Measurements from ENCODE around the gene PEF1. TPM values are rescaled to one million over a fixed set of nuclear protein-coding genes. Genes with fewer than 3 reads are reported as not detected.

PEF1 gene
- total RNA-seq, 2 donors from 2014 or later, result 42.9 to 66.8 TPM

DNA sequence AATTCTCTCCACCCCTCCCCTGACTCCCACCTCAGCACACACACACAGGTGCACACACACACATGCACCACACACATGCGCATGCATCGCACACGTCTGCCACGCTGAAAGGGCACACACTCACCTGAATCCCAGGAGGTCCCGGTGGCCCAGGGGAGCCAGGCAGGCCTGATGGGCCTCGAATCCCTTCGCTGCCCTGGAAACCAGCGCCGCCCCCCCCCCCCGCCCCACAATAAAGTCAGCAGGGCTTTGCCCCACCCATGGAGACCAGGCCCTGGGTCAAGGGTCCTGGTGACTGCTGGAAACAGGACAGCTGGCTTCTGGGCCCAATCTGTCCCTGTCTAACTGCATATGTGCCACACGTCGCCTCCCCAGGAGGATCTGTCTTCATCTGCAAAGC lies 17.8 kb upstream of the PEF1 start:
- H3K4me3 ChIP-seq, result no peak overlapping the region
- peaks cover 13% of the 10 kb centered on the region for H3K36me3 ChIP-seq
- no peaks in the 10 kb centered on the region for H3K9me3 ChIP-seq
- H3K27me3 ChIP-seq, result no peaks in the 10 kb centered on the region
- no peak overlapping the region for H3K27ac ChIP-seq
- H3K4me1 ChIP-seq, result peaks cover 0 to 16% of the 10 kb centered on the region in 2 donors
- DNase-seq (ENCODE audit: low spot score), result no peak
- TF ChIP-seq, protein P1, sequence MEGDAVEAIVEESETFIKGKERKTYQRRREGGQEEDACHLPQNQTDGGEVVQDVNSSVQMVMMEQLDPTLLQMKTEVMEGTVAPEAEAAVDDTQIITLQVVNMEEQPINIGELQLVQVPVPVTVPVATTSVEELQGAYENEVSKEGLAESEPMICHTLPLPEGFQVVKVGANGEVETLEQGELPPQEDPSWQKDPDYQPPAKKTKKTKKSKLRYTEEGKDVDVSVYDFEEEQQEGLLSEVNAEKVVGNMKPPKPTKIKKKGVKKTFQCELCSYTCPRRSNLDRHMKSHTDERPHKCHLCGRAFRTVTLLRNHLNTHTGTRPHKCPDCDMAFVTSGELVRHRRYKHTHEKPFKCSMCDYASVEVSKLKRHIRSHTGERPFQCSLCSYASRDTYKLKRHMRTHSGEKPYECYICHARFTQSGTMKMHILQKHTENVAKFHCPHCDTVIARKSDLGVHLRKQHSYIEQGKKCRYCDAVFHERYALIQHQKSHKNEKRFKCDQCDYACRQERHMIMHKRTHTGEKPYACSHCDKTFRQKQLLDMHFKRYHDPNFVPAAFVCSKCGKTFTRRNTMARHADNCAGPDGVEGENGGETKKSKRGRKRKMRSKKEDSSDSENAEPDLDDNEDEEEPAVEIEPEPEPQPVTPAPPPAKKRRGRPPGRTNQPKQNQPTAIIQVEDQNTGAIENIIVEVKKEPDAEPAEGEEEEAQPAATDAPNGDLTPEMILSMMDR (IDR thresholded peaks at IDR 0.05), result no peak

GRCh38 chr1:31661856-31662255 lies 17.2 kb upstream of the PEF1 start:
- Histone ChIP-seq H3K36me3 (peaks cover 13% of the 10 kb centered on the region), H3K27ac (no peak overlapping the region), H3K4me3 (no peak overlapping the region)

GRCh38 chr1:31660871-31661455 lies 16.3 kb upstream of the PEF1 start:
- TF ChIP-seq, protein P1 (IDR thresholded peaks at IDR 0.05), result no peak
- peaks cover 0 to under 1% of the 10 kb centered on the region in 2 donors for H3K4me1 ChIP-seq
- H3K4me3 ChIP-seq, result no peak overlapping the region
- no peak overlapping the region for H3K27ac ChIP-seq
- H3K27me3 ChIP-seq, result no peaks in the 10 kb centered on the region
- H3K9me3 ChIP-seq, result no peaks in the 10 kb centered on the region
- H3K36me3 ChIP-seq, result peaks cover 13% of the 10 kb centered on the region
- DNase-seq (ENCODE audit: low spot score), result no peak

More at GRCh38 chr1:31661856-31662255, 17.2 kb upstream of the PEF1 start:
- DNase-seq (ENCODE audit: low spot score), result no peak
- Histone ChIP-seq H3K9me3 (no peaks in the 10 kb centered on the region), H3K27me3 (no peaks in the 10 kb centered on the region), H3K4me1 (peaks cover 0 to 10% of the 10 kb centered on the region in 2 donors)
- TF ChIP-seq, protein P1 (IDR thresholded peaks at IDR 0.05), result no peak

- no peak for DNase-seq (ENCODE audit: low spot score)
- Histone ChIP-seq H3K9me3 (no peaks in the 10 kb centered on the region), H3K4me1 (no peaks in the 10 kb centered on the region), H3K27ac (no peak overlapping the region), H3K27me3 (no peaks in the 10 kb centered on the region), H3K36me3 (peaks cover 13% of the 10 kb centered on the region), H3K4me3 (no peak overlapping the region)
- TF ChIP-seq, protein P1 (IDR thresholded peaks at IDR 0.05), result no peak
Measured at GRCh38 chr1:31659889-31660288, 15.2 kb upstream of the PEF1 start.

GRCh38 chr1:31658721-31659120 lies 14.0 kb upstream of the PEF1 start:
- Histone ChIP-seq H3K4me1 (no peaks in the 10 kb centered on the region), H3K36me3 (peaks cover 17% of the 10 kb centered on the region), H3K27ac (no peak overlapping the region)

More at GRCh38 chr1:31658721-31659120, 14.0 kb upstream of the PEF1 start:
- H3K4me3 ChIP-seq, result no peak overlapping the region
- no peaks in the 10 kb centered on the region for H3K9me3 ChIP-seq
- TF ChIP-seq, protein P1 (IDR thresholded peaks at IDR 0.05), result no peak
- no peaks in the 10 kb centered on the region for H3K27me3 ChIP-seq
- no peak for DNase-seq (ENCODE audit: low spot score)

Data from right atrium auricular region (tissue), 2 donors.